Pancreas (tissue), 10 donors: Measurements from ENCODE around the gene IFIT2. TPM values are rescaled to one million over a fixed set of nuclear protein-coding genes. Genes with fewer than 3 reads are reported as not detected.

Experiments
- ATAC-seq, 4 donors: fragments of 200-7000 bp; cut with Tn5 transposase; one replicate each; pipeline versions ENCODE4 v1.8.0 to v1.9.1; 2020; ENCODE audit warnings: mild to moderate bottlenecking in 4 of 4, moderate library complexity in 4 of 4
- DNase-seq, 6 donors: peaks; one replicate each; pipeline ENCODE4 v3.0.0-alpha.2; 2020
- FAIRE-seq: peaks from 2 replicates; lab custom pipeline; 2012; peaks lifted over from hg19 to GRCh38; lab: Jason Lieb, UNC
- H3K27ac ChIP-seq, 4 donors: fragments of 200-600 bp; sonication (generic); 1 replicate in 3 of 4; 2 replicates in 1 of 4; pipeline versions ENCODE4 v1.5.0 to v1.8.0; 2020
- H3K27me3 ChIP-seq, 4 donors: fragments of 200-600 bp; one replicate each; pipeline ENCODE4 v1.8.0; 2021
- H3K36me3 ChIP-seq, 3 donors: fragments of 200-600 bp; sonication (generic) in 1 of 3; one replicate each; pipeline versions ENCODE4 v1.5.0 to v1.8.0; 2020 to 2021
- H3K4me1 ChIP-seq, 3 donors: fragments of 200-600 bp; one replicate each; pipeline ENCODE4 v1.8.0; 2021
- H3K4me3 ChIP-seq, 4 donors: fragments of 200-600 bp; sonication (generic) in 2 of 4; one replicate each; pipeline versions ENCODE4 v1.5.0 to v1.8.0; 2020 to 2021
- H3K9me3 ChIP-seq, 4 donors: fragments of 200-600 bp; one replicate each; pipeline ENCODE4 v1.8.0; 2021
- WGBS, 2 donors: extraction: QIAGEN DNeasy Blood & Tissue Kit; methylation state at CpG; one replicate each; pipeline ENCODE4 v1.1.7; 2013; 5-methylcytosine and 5-hydroxymethylcytosine counted together
- intact Hi-C, 3 donors: fragments of 100-400 bp; cut with DNase I; formaldehyde crosslinking; loops; one replicate each; pipeline versions ENCODE4 v1.11.1 to v1.14.2; 2022
- polyA plus RNA-seq, 2 donors: library from polyadenylated mRNA; stranded (reverse); fragments of 200-250 nt; gene quantifications; one replicate each; pipeline ENCODE4 v1.2.3, GENCODE V29; 2013
- total RNA-seq, 6 donors: library from RNA; stranded (reverse); fragmentation: NEBNext Ultra II Directional in 4 of 6; extraction: Animal tissue kit (Norgen Biotek cat#: 25700) in 4 of 6; gene quantifications; one replicate each; pipeline versions ENCODE4 v1.2.1 to v1.2.4, GENCODE V29; 2021 to 2023
- TF ChIP-seq, protein P1 (sequence below), 4 donors: fragments of 200-600 bp; sonication (generic) in 3 of 4; IDR thresholded peaks; one replicate each; pipeline versions ENCODE4 v1.5.0 to v1.8.0; 2021; ENCODE audit warnings: antibody characterized with exemption in 4 of 4
- donor health status: healthy with polysubstance abuse.
- donor health status: DM: no; HTN: no; CAD: no; lungs with moderate emphysema.
- donor health status: DM: no; HTN: no; CAD: no.
- donor health status: control.
- donor health status: control.
- donor health status: Bipolar disorder and iron deficiency.
- donor health status: DM: yes; HTN: yes; CAD: no.
- donor health status: DM: no; HTN: no; CAD: no.
- donor health status: DM: no; HTN: no; CAD: no.
- donor health status: DM: yes; HTN: yes; CAD: no.

IFIT2 gene
- total and polyA plus RNA-seq, 8 donors: 1.3 to 7.5 (median 1.6) TPM

DNA sequence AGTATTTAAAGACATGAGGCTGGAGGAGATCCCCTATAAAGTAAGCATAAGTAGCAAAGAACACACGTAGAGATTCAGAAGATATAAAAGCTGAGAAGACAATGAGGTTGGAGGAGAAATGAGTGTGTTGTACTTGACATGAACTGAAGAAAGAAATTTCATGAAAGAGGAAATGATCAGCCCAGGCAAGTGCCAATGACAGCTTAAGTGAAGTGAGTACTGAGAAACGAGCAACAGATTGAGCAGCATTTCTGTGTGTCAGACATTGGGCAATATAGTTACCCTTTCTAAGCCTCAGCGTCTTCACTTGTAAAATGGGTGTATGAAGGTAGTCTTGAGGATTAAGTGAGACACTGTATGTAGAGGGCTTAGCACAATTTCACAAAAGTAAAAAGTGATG lies 45.5 kb upstream of the IFIT2 start:
- 66 to 67% methylated on average over 3 of the region's 3 CpGs for WGBS, 2 donors
- DNase-seq (no peak), ATAC-seq (no peak), FAIRE-seq (no peak)
- intact Hi-C loops: loop anchor here in 2 of 3 donors (5.0 to 10.0 kb wide), 2 partner anchors 306 to 308 kb away; no protein-coding TSS in a partner anchor
- no peak overlapping the region for H3K27ac ChIP-seq
- no peaks in the 10 kb centered on the region for H3K27me3 ChIP-seq
- TF ChIP-seq, protein P1, sequence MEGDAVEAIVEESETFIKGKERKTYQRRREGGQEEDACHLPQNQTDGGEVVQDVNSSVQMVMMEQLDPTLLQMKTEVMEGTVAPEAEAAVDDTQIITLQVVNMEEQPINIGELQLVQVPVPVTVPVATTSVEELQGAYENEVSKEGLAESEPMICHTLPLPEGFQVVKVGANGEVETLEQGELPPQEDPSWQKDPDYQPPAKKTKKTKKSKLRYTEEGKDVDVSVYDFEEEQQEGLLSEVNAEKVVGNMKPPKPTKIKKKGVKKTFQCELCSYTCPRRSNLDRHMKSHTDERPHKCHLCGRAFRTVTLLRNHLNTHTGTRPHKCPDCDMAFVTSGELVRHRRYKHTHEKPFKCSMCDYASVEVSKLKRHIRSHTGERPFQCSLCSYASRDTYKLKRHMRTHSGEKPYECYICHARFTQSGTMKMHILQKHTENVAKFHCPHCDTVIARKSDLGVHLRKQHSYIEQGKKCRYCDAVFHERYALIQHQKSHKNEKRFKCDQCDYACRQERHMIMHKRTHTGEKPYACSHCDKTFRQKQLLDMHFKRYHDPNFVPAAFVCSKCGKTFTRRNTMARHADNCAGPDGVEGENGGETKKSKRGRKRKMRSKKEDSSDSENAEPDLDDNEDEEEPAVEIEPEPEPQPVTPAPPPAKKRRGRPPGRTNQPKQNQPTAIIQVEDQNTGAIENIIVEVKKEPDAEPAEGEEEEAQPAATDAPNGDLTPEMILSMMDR (IDR thresholded peaks at IDR 0.05): no peak
- H3K36me3 ChIP-seq: no peaks in the 10 kb centered on the region
- H3K4me1 ChIP-seq: peaks cover 0 to 3% (median 0%) of the 10 kb centered on the region in 3 donors
- H3K4me3 ChIP-seq: no peak overlapping the region
- no peaks in the 10 kb centered on the region for H3K9me3 ChIP-seq

DNA sequence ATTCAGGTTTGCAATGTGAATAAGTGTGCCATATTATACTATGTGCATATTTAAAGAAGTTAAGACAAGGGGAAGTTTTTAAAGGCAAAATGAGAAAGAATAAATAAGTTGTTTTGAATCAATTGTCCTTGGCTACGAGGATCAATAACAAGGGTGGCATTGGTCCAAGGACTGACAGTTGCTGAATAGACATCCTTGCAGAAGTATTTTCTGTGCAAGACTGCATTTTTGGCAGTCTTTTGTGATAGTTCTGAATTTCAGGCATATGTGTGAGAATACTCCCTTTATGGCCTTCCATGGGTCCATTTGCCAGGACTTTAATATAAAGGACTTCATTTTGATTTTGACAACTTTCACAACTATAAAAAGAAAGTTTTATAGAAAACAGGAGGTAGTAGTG lies 44.9 kb upstream of the IFIT2 start:
- no peak for DNase-seq
- no peaks in the 10 kb centered on the region for H3K27me3 ChIP-seq
- no peak for FAIRE-seq
- peaks cover 0 to 3% (median 0%) of the 10 kb centered on the region in 3 donors for H3K4me1 ChIP-seq
- H3K27ac ChIP-seq: no peak overlapping the region
- WGBS, 2 donors: 32 to 35% methylated on average over 1 of the region's 1 CpG
- no peak overlapping the region for H3K4me3 ChIP-seq
- intact Hi-C loops: loop anchor here in 2 of 3 donors (5.0 to 10.0 kb wide), 2 partner anchors 305 to 308 kb away; no protein-coding TSS in a partner anchor
- H3K9me3 ChIP-seq: no peaks in the 10 kb centered on the region
- no peak for ATAC-seq
- H3K36me3 ChIP-seq: no peaks in the 10 kb centered on the region
- TF ChIP-seq, protein P1 (IDR thresholded peaks at IDR 0.05): no peak

DNA sequence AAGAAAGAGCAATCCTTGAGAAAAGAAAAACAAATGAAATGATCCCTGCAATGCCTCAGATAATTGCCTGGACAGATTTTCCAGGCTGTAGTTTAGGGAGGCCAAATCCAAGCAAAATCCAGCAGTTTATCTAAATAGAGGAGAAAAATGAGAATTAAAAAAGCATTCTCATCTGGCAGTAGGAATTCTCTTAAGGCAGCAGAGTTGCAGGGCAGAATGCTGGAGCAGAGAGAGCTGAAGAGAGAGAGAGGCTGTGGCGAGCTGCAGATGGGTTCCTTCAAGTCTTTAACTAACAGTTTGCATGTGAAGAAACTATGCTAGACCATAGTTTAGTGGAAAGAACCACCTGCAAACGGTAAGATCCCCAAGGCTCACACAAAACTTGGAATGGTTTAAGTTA lies 44.3 kb upstream of the IFIT2 start:
- Histone ChIP-seq H3K4me1 (peaks cover 0 to 3% (median 0%) of the 10 kb centered on the region in 3 donors), H3K27me3 (no peaks in the 10 kb centered on the region), H3K27ac (no peak overlapping the region), H3K9me3 (no peaks in the 10 kb centered on the region), H3K36me3 (no peaks in the 10 kb centered on the region), H3K4me3 (no peak overlapping the region)
- TF ChIP-seq, protein P1 (IDR thresholded peaks at IDR 0.05): no peak
- no peak for DNase-seq
- FAIRE-seq: no peak
- WGBS, 2 donors: 48% methylated on average over 2 of the region's 2 CpGs
- intact Hi-C loops: loop anchor here in 2 of 3 donors (5.0 to 10.0 kb wide), 2 partner anchors 305 to 307 kb away; no protein-coding TSS in a partner anchor
- no peak for ATAC-seq

DNA sequence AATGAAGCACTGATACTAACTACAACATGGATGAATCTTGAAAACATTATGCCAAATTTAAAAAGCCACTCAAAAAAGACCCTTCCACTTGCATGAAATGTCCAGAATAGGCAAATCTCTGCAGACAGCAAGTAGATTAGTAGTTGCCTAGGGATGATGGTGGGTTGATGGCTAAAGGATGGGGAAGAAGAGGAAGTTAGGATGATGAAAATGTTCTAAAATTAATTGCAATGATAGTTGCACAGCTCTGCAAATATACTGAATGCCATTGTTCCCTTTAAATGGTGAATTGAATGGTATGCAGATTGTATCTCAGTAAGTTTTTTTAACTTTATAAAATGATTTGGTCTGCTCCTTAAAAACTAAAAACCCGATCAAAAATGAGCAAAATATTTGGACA lies 43.0 kb upstream of the IFIT2 start:
- Histone ChIP-seq H3K27me3 (no peaks in the 10 kb centered on the region), H3K4me1 (peaks cover 0 to 3% (median 0%) of the 10 kb centered on the region in 3 donors), H3K36me3 (no peaks in the 10 kb centered on the region), H3K4me3 (no peak overlapping the region), H3K27ac (no peak overlapping the region), H3K9me3 (no peaks in the 10 kb centered on the region)
- ATAC-seq (no peak), DNase-seq (no peak), FAIRE-seq (no peak)
- intact Hi-C loops: loop anchor here in 2 of 3 donors (5.0 to 10.0 kb wide), 2 partner anchors 303 to 306 kb away; no protein-coding TSS in a partner anchor
- TF ChIP-seq, protein P1 (IDR thresholded peaks at IDR 0.05): no peak
- 52 to 58% methylated on average over 1 of the region's 1 CpG for WGBS, 2 donors
